Natural killer cell (primary cell): Measurements from ENCODE around the gene CLEC16A. TPM values are rescaled to one million over a fixed set of nuclear protein-coding genes. Genes with fewer than 3 reads are reported as not detected.

Experiments used
- ATAC-seq, 3 donors: fragments of 150-1000 bp in 2 of 3; fragments of 200-7000 bp in 1 of 3; cut with Tn5 transposase; 1 replicate in 1 of 3; 2 replicates in 2 of 3; pipeline ENCODE4 v1.10.0; 2021; ENCODE audit warnings: mild to moderate bottlenecking in 2 of 3, moderate library complexity in 2 of 3
- DNase-seq, 2 donors: peaks; one replicate each; pipeline versions ENCODE4 v3.0.0 to v3.0.0-alpha.2; 2013 to 2021; ENCODE audit warnings: mixed read lengths in 1 of 2
- H3K27ac ChIP-seq: one replicate; pipeline ENCODE4 v1.5.1; 2013; ENCODE audit warnings: mild to moderate bottlenecking, low read length
- H3K27me3 ChIP-seq: one replicate; pipeline ENCODE4 v1.6.1; 2013; ENCODE audit warnings: low read length; ENCODE audit not compliant: control insufficient read depth, insufficient read depth
- H3K36me3 ChIP-seq: one replicate; pipeline ENCODE4 v1.6.1; 2013; ENCODE audit warnings: low read length; ENCODE audit not compliant: control insufficient read depth, insufficient read depth
- H3K4me1 ChIP-seq: one replicate; pipeline ENCODE4 v1.6.1; 2013; ENCODE audit warnings: low read length; ENCODE audit not compliant: control insufficient read depth, insufficient read depth
- H3K4me3 ChIP-seq: one replicate; pipeline ENCODE4 v1.5.1; 2013; ENCODE audit warnings: low read length
- H3K9me3 ChIP-seq: one replicate; pipeline ENCODE4 v1.6.1; 2013; ENCODE audit warnings: low read length; ENCODE audit not compliant: control insufficient read depth, insufficient read depth
- H3K27ac Mint-ChIP-seq, 2 donors: one replicate each; pipeline ENCODE4 v1.8.0; 2022; ENCODE audit warnings: mild to moderate bottlenecking in 2 of 2, mixed read lengths in 2 of 2, moderate library complexity in 1 of 2
- H3K27me3 Mint-ChIP-seq, 2 donors: one replicate each; pipeline ENCODE4 v1.8.0; 2022; ENCODE audit warnings: low read depth in 2 of 2, mixed read lengths in 2 of 2
- H3K36me3 Mint-ChIP-seq: one replicate; pipeline ENCODE4 v1.8.0; 2022; ENCODE audit warnings: mixed read lengths
- H3K4me1 Mint-ChIP-seq, 2 donors: one replicate each; pipeline ENCODE4 v1.8.0; 2022; ENCODE audit warnings: mixed read lengths in 2 of 2
- H3K4me3 Mint-ChIP-seq: one replicate; pipeline ENCODE4 v1.8.0; 2022; ENCODE audit warnings: mild to moderate bottlenecking, moderate library complexity, mixed read lengths
- H3K9me3 Mint-ChIP-seq, 2 donors: one replicate each; pipeline ENCODE4 v1.8.0; 2022; ENCODE audit warnings: mixed read lengths in 2 of 2
- WGBS: methylation state at CpG from one replicate; pipeline ENCODE4 v1.1.7; 2013; ENCODE audit warnings: missing lambda C conversion rate; ENCODE audit not compliant: insufficient coverage; 5-methylcytosine and 5-hydroxymethylcytosine counted together
- intact Hi-C: fragments of 100-400 bp; cut with micrococcal nuclease; formaldehyde crosslinking; loops from one replicate; pipeline ENCODE4 v1.14.2; 2022
- total RNA-seq, 4 donors: library from RNA; stranded (reverse); fragments of 120-200 nt in 1 of 4; gene quantifications; one replicate each; pipeline versions ENCODE4 v1.2.3 to v1.2.4, GENCODE V29; 2013 to 2022
- TF ChIP-seq, protein P1 (sequence below): fragments of 200-600 bp; IDR thresholded peaks from one replicate; pipeline ENCODE4 v1.8.0; 2022; ENCODE audit warnings: antibody characterized with exemption

CLEC16A gene
- total RNA-seq, 3 donors from 2014 or later (not counting 1 experiment from before 2014, with no cell fraction given), result 35.9 to 50.5 (median 37.4) TPM

DNA sequence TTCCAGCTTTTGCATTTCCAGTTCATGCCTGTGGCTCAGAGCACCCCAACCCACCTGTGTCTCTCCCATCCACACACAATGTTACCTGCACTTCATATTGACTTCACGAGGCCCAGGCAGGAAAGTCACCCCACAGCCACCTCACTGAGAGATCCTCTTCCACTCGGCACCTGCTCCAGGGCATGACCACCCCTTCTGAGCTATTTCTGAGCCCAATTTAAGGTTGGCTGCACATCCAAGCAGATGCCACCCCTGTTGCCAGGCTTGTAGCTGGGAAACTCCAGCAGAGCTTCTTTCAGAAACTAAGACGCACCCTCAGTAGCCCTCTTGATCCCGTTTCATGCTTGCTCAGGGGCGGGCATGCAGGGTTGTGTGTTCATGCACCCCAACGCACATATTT, 223.2 kb downstream of the CLEC16A start:
- TF ChIP-seq, protein P1, sequence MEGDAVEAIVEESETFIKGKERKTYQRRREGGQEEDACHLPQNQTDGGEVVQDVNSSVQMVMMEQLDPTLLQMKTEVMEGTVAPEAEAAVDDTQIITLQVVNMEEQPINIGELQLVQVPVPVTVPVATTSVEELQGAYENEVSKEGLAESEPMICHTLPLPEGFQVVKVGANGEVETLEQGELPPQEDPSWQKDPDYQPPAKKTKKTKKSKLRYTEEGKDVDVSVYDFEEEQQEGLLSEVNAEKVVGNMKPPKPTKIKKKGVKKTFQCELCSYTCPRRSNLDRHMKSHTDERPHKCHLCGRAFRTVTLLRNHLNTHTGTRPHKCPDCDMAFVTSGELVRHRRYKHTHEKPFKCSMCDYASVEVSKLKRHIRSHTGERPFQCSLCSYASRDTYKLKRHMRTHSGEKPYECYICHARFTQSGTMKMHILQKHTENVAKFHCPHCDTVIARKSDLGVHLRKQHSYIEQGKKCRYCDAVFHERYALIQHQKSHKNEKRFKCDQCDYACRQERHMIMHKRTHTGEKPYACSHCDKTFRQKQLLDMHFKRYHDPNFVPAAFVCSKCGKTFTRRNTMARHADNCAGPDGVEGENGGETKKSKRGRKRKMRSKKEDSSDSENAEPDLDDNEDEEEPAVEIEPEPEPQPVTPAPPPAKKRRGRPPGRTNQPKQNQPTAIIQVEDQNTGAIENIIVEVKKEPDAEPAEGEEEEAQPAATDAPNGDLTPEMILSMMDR, result no peak
- H3K4me3 ChIP-seq, result no peak overlapping the region
- no peak for ATAC-seq
- Mint-ChIP-seq H3K4me3 (no peak overlapping the region), H3K9me3 (no peaks in the 10 kb centered on the region), H3K27me3 (no peaks in the 10 kb centered on the region), H3K36me3 (no peaks in the 10 kb centered on the region), H3K4me1 (peaks cover 0 to 12% of the 10 kb centered on the region in 2 donors), H3K27ac (no peak overlapping the region)
- DNase-seq, result no peak
- H3K9me3 ChIP-seq, result no peaks in the 10 kb centered on the region
- peaks cover 10% of the 10 kb centered on the region for H3K36me3 ChIP-seq
- H3K27me3 ChIP-seq, result no peaks in the 10 kb centered on the region
- H3K4me1 ChIP-seq, result no peaks in the 10 kb centered on the region
- 94% methylated on average over 6 of the region's 6 CpGs for WGBS
- H3K27ac ChIP-seq, result no peak overlapping the region
- intact Hi-C loops, result no loop called here

DNA sequence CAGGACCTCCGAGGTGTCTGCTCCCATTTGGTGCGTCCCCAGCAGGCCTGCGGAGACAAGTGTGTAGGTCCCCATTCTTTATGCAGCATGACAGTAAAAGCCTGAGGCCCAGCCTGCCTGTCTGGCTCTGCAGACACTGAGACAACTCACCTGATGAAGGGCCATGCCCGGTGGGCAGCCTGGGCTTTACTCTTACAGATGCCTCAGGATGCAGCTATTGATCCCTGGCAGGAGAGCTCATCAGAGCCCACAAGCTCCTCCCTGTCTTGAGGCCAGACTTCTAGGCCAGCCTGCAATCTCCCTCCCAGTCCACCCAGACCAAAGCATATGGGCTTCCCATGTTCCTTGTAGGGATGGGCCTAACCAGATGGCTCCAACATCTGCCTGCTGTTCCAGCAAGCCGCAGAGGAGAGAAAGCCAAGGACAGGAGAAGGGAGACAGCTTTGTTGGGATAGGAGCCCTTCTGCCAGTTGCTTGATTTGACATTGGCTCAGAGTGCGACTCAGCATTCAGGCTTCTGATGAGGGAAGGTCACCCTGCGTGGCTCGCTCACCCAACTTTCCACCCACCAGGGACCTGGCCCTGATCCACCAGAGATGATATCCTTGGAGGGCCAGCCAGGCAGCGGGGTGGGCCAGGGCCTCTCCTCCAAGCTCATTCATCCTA, 224.2 kb downstream of the CLEC16A start:
- no peaks in the 10 kb centered on the region for H3K9me3 ChIP-seq
- no peak overlapping the region for H3K4me3 ChIP-seq
- intact Hi-C loops, result no loop called here
- no peaks in the 10 kb centered on the region for H3K9me3 Mint-ChIP-seq
- no peaks in the 10 kb centered on the region for H3K4me1 ChIP-seq
- no peaks in the 10 kb centered on the region for H3K27me3 Mint-ChIP-seq
- H3K27me3 ChIP-seq, result no peaks in the 10 kb centered on the region
- H3K36me3 Mint-ChIP-seq, result no peaks in the 10 kb centered on the region
- no peak overlapping the region for H3K27ac ChIP-seq
- H3K36me3 ChIP-seq, result peaks cover 10% of the 10 kb centered on the region
- H3K4me1 Mint-ChIP-seq, result peaks cover 0 to 12% of the 10 kb centered on the region in 2 donors
- DNase-seq (no peak), ATAC-seq (no peak)
- no peak overlapping the region for H3K27ac Mint-ChIP-seq
- TF ChIP-seq, protein P1, result no peak
- no peak overlapping the region for H3K4me3 Mint-ChIP-seq
- WGBS, result 86% methylated on average over 9 of the region's 9 CpGs

DNA sequence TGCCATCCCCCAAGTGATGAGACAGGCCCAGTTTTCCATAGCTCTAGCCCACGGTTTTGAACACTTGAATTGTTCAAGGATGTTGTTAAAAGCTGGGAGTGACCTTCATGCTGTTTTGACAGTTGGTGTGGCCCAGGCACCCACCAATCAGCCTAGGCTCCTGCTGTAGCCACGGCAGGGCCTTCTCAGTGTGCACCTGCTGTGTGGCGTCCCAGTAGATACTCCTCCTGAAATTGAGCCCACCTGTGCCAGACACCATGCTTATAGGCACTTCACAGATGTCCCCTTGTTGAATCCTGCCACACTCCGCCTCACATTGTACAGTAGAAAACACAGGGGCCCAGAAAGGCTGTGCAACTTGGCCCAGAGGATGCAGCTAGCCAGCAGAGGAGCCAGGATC, 225.3 kb downstream of the CLEC16A start:
- H3K27ac ChIP-seq, result no peak overlapping the region
- H3K4me1 ChIP-seq, result no peaks in the 10 kb centered on the region
- no peaks in the 10 kb centered on the region for H3K27me3 ChIP-seq
- Mint-ChIP-seq H3K27me3 (no peaks in the 10 kb centered on the region), H3K4me1 (peaks cover 1 to 10% of the 10 kb centered on the region in 2 donors), H3K9me3 (no peaks in the 10 kb centered on the region), H3K27ac (no peak overlapping the region), H3K36me3 (no peaks in the 10 kb centered on the region), H3K4me3 (no peak overlapping the region)
- no peaks in the 10 kb centered on the region for H3K9me3 ChIP-seq
- ATAC-seq (no peak), DNase-seq (no peak)
- TF ChIP-seq, protein P1, result no peak
- H3K36me3 ChIP-seq, result peaks cover 14% of the 10 kb centered on the region
- intact Hi-C loops, result no loop called here
- no peak overlapping the region for H3K4me3 ChIP-seq
- WGBS, result 94% methylated on average over 4 of the region's 4 CpGs

DNA sequence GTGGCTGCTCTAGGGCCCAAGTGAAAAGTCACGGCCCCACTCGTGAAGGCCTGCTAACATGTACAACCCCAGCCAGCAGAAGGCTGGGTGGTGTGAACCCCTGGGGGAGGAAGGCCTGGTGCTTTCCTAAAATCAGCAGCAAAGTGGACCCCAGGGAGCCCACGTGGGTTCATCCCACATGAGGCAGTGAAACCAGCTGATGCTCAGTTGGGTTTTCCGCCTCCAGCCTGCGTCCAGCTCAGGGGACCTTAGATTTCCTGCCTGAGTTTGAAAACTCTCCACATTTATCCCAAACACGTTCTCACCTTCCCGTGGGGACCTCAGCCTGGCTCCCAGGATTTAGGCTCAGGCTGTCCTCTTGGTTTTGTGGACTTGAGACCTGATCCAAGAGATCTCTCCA, 225.8 kb downstream of the CLEC16A start:
- intact Hi-C loops, result no loop called here
- H3K4me3 ChIP-seq, result no peak overlapping the region
- Mint-ChIP-seq H3K36me3 (no peaks in the 10 kb centered on the region), H3K4me1 (peaks cover 7 to 8% of the 10 kb centered on the region in 2 donors), H3K27me3 (no peaks in the 10 kb centered on the region), H3K4me3 (no peak overlapping the region), H3K27ac (no peak overlapping the region), H3K9me3 (no peaks in the 10 kb centered on the region)
- no peak for ATAC-seq
- no peaks in the 10 kb centered on the region for H3K9me3 ChIP-seq
- no peak for DNase-seq
- no peaks in the 10 kb centered on the region for H3K27me3 ChIP-seq
- H3K36me3 ChIP-seq, result peaks cover 14% of the 10 kb centered on the region
- no peaks in the 10 kb centered on the region for H3K4me1 ChIP-seq
- TF ChIP-seq, protein P1, result no peak
- 87% methylated on average over 7 of the region's 7 CpGs for WGBS
- no peak overlapping the region for H3K27ac ChIP-seq
